ENCODE data around the gene NMBR.
A peak's percentile ranks its signal among the peaks of the same experiment; 100 is the strongest.
"Not testable (repeated sequence)": the region's sequence is repeated elsewhere in the genome, so short reads cannot be mapped to it uniquely, and the experiment has no call there.

The NMBR gene

DNA sequence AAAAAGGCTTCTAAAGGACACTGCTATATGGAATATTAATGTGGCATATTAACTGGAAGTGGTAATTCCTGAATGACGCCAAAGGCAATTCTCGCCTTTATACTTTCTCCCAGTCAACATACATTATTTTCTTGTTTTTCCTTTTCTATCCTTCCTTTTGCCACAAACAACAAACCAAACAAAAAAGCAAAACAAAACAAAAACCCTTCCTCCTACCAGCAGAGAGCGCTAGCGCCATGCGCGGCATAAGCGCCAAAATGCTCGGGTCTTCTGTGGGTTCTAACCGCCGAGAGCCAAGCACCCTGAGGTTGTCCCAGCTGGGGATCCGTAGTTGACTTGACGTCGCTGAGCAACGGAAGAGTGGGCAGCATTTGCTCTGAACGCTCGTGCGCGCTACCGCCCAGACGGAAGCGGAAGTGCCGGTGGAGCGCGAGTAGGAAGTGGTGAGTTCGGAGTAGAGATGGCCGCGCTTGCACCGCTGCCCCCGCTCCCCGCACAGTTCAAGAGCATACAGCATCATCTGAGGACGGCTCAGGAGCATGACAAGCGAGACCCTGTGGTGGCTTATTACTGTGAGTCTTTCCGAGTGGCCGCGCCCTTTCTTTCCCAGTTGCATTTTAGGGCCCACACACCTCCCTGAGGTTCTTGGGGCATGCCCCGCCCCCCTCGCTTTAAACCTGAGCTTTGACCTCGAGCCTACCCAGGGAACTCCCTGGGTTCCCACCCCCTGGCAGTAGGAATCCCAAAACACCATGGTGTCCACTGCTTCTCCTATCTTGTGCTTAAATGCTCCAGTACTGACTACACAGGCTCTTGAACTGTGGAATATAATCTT is at the start of gene NMBR, which contains the start of gene VTA1:
Gene NMBR, minus strand, starts transcription at position 295 of the 835 bp plus-strand sequence. CDS start 58,464 bp downstream, outside the sequence.
Gene VTA1, plus strand, starts transcription at position 436 of the 835 bp plus-strand sequence. Its CDS starts 25 bp downstream, at position 461.
- DNase-seq, result peak; percentile 93

DNA sequence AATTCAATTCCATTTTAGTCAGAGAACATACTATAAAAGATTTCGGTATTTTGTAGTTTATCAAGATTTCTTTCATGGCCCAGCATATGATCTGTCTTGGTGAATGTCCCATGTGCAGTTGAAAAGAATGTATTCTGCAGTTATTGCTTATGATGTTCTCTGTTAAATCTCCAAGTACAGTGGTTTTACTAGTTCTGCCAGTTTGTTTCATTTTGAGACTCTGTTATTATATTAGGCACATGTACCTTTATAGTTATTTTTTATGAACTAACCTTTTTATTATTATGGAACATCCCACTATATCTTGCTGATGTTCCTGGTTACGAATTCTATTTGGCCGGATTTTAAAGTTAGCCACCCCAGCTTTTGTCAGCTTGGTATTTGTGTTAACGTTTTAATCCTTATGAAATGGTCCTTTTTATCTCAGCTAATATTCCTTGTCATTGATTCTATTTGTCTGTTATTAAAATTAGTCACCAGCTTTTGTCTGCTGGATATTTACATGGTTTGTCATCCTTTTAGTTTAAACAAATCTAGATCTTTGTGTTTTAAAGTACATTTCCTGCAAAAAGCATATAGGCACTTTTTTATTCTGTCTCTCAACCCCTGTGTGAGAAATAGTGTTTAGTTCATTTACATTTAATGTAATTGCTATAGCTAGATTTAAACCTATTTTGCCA is 49.1 kb upstream of the NMBR start:
- no peak for DNase-seq

DNA sequence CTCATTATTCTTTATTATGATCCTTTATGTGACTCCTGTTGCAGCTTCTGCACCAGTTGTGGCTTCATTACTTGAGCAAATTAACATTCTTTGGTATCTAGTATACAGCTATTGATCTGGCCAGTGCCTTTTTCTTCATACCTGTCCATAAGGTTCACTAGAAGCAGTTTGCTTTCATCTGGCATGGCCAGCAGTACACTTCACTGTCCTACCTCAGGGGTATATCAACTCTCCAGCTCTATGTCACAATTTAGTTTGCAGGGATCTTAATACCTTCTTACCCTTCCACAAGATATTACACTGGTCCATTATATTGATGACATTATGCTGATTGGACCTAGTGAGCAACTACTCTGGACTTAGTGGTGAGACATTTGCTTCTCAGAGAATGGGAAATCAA is 46.7 kb upstream of the NMBR start:
- DNase-seq, result no peak

DNA sequence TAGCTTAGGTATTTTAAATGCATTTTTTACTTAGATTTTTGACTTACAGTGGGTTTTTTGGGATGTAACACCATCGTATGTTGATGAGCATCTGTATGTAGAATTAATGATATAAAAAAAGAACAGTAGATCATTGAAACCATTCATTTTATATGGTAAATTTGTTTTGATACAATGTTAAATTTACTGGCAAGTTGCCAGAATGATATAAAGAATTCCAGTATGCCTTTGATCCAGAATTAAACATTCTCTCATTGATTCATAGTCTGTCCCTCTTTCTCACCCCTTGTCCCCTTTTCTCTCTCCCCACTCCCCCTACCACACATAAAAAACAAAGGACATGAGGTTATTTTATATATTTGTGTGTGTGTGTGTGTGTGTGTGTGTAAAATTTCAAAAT is 45.4 kb upstream of the NMBR start:
- no peak for DNase-seq

DNA sequence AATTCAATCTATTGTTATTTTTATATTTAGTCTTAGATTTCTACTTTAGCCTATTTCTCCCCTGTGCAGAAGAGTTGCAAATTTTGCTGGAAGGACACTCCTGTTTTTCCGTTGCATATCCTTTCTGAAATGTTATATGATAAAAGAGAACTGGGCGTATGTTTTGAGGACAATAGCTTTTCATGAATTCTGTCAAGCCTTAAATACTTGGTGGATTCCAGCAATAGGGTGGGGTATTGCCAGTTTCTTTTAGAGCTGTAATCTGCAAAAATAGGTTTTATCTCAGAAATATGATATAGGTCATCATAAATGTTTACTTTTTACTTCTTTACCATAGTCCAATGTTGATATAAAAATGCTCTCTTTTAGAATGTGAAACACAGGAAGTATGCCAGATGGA is 42.1 kb upstream of the NMBR start:
- no peak for DNase-seq

DNA sequence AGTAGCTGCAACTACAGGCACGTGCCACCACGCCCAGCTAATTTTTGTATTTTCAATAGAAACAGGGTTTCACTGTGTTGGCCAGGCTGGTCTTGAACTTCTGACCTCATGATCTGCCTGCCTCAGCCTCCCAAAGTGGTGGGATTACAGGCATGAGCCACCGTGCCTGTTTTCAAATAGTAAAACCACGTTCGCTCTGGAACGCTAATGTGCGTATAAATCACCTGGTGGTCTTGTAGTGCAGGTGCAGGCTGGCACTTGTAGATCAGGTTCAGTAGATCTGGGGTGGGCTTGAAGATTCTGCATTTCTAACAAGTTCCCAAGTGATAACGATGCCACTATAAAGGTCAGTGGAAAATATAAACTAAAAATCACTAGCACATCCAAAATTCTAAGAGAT is 41.4 kb upstream of the NMBR start:
- DNase-seq, result not testable (repeated sequence)

DNA sequence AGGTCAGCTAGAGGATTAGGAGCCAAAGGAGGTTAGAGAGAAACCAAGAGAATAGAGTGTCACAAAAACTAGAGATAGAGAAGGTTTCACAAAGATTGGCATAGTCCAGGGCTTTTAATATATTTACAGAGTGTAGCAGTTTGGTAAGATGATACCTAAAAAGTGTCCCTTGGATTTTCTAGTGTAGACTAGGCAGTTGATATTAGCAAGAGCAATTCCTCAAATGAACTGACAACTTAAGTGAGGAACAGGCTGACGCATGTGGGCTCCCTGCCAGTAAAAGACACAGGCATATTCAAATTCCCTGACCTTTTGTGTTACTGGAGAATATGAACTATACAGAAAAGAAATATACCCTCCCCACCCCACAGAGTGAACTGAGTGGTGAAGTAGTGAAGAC is 40.3 kb upstream of the NMBR start:
- no peak for DNase-seq

DNA sequence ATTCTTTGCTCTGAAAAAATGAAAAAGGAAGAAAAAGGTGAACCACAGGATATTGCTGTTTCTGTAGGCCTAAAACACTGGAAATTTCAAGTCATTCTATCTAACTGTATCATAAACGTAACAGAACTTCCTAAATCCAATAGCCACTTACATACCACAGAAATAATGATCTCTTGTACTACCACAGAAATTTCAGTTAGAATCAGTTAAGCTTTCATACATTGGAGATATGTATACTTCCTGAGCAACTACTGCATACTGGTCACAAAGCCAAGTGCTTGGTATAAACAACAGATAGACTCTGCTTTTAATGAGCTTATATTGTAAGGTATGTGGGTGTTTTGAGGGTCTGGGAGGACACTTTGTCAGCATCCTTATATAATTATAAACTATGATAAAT is 38.7 kb upstream of the NMBR start:
- DNase-seq, result no peak

DNA sequence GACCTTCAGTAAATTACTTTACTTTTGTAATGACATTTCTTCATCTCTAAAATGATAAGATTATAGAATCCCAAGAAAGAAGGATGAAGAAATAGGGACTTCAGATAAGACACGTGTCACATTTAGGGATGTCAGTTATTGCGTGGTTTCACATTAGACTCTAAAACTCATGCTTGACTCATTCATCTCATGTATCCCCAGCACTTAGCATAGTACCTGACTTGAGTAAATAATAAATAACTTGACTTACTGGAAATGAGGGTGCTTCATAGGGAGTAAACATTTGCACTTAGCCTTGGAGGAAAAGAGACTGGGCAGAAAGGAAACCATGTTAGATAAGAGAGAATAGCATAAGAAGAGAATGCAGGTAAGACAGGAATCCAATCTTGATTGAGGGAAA is 37.4 kb upstream of the NMBR start:
- DNase-seq, result no peak

DNA sequence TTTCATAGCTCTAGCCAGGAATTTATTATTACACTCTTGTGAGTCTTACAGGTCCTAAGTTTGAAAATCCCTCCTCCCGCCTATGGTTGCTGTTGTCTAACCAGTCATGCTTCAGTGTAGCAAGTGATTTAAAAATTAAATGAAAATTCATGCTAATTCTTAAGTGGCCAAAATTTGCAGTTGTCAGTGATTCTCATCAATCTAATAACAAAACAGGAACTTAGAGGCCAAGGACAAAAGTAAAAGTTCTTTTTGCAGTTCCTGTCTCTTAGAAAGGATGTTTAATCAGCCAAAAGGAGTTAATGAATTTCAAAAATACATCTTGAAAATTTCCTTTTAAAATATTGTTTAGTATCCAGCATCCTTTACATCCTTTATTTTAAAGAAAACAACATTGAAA is 36.4 kb upstream of the NMBR start:
- no peak for DNase-seq

DNA sequence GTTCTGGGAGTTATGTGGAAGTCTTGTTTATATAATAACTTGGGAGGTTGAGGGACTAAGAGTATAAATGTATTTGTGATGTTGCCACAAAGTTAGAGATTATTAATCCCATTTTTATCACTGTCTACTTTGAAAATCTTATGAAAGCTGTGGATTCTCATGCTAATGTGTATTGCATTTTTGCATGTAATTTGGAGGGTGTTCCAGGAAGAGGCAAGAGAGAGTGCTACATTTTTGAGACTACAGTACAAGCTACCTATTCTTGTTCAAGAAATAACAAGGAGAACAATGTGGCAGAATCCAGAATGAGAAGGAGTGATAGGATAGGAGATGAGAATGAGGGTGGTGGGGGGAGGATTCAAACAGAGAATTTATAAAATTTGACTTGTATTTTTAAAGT is 35.1 kb upstream of the NMBR start:
- no peak for DNase-seq

DNA sequence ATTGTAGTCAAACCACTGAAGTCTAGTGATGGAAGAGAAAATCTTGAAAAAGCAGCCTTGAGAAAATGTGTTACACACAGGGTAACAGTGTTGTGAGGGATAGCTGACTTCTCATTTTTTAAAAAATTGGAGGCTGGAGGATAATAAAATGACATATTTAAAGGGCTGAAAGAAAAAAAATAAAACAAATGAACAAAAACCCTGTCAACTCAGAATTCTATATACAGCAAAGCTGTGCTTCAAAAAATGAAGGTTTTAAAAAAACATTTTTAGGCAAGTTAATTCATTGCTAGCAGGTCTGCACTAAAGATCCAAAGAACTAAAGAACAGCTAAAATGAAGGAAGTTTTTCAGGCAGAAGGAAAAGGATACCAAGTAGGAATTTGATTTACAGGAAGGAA is 31.2 kb upstream of the NMBR start:
- no peak for DNase-seq

DNA sequence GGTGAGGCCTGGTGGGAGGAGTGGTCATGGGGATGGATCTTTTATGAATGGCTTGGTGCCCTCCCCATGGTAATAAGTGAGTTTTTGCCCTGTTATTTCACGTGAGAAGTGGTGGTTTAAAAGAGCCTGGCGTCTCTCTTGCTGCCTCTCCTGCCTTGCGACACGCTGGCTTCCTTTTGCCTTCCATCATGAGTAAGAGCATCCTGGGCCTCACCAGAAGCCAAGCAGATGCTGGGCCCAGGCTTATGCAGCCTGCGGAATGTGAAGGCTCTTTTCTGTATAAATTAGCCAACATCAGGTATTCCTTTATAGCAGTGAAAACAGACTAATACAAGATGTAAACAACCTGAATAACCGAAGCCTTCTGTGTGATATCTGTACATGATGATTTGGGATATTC is 27.8 kb upstream of the NMBR start:
- DNase-seq, result no peak

DNA sequence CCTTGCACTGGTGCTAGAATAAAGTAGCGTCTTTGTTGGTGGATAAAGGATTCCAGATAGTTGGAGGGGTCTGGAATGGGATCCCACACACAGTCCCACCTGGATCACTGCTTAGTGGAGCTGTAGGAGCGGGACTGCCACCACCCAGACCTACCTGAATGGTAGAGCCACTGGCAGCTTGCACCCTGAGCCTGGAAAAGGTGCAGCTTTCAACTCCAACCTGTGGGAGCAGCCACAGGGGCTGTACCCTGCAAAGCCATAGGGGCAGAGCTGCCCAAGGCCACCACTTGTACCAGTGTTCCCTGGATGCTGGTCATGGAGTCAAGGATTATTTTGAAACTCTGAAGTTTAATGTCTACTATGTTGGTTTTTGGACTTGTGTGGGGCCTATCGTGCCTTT is 27.1 kb upstream of the NMBR start:
- no peak for DNase-seq

DNA sequence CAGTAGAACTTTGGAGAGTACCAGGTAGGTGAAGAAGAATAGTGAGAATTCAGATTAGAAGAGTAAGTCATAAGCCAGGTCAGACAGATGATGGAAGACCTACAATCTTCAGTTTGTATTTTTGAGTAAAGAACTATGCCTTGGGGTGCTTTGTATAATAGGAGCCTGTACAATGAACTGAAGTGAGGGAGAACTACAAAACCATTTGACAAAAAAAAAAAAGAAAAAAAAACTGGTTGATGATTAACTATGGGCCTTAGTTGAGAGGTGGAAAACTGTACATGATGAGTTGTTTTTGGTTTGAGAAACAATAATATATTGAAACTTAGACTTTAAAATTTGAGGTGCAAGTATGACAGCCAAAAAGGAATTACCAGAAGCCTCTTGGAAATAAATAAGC is 25.8 kb upstream of the NMBR start:
- no peak for DNase-seq

DNA sequence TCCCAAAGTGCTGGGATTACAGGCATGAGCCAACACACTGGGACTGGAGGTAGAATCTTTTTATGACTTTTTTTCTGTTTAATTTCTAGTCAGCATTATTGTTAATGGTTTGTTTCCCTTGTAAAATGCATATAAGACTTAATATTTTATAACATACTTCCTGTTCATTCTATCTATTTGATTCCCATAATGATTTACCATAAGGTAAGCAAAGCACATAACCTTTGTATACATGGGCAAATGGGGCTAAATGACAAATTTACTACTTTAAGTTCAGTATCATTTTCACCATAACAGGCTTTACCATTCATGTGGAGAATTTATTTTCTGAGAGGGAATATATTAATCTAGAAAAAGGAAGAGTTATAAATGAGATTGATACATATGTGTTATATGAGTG is 24.4 kb upstream of the NMBR start:
- no peak for DNase-seq

DNA sequence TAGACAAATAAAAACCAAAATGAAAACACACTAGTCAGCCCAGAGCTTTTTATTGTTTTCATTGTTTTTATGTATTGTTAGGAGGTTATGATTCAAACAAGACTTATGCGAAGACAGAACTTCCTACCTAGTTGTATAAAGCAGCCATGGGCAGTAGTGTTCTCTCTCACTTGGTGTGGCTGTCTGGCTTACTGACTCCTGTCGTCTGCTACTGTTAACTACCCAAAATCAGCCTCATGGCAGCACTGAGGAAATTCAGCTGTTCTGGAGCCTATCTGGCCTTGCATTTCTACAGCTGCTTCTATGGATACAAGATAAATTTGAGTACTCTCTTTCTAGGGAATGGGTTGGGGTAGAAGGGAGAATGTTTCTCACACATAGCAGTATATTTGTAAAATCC is 20.6 kb upstream of the NMBR start:
- no peak for DNase-seq

DNA sequence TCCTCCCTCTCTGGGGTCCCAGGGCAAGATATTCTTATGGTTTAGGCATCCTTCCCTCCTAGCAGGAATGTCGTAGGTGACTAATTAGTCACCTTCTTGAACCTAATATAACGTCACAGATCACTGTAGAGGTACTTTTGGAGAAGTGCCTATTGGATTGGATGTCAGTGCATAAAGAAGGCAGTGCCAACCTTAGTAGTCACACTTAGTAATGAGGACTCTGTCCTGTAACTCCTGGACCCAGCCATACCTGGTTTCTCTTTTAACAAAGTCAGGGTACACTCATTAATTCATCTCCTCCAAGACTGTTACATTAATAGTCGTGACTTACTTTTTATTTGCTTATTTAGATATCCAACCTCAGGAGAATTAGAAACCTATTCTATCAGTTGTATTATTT is 20.1 kb upstream of the NMBR start:
- DNase-seq, result no peak

DNA sequence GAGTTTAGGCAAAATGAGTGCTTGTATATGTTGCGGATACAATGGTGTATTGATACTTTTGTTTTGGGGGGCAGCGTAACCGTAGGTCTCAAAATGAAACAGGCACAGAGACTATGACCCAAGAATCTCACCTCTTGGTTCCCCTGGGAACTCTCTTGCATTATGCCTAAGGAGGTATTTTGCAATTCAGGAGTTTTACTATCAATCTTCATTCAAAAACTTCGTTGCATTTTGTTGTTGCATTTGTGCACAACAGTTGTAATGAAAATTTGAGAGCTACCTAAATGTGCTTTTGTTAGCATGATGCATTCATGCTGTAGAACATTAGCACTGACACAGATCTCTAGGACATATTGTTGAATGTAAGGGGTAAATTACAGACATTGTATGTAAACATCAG is 18.3 kb upstream of the NMBR start:
- DNase-seq, result no peak

DNA sequence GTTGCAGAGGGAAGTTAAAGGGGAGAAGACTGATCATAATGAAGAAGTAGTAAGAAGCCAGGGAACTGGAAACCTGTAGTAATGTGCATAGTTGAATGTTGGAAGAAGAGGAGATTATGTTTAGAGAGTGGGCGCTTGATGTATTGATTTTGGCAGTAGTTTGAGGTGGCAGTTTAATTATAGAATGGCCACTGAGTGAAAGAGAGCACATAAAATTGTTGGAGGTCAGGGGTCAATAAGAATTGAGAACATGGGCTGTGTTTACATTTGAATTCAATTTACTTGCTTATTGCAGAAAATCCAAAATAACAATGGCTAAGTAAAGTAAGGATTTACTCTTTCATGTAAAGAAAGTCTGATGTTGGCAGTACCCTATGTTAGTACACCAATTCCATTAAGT is 15.9 kb upstream of the NMBR start:
- DNase-seq, result no peak

DNA sequence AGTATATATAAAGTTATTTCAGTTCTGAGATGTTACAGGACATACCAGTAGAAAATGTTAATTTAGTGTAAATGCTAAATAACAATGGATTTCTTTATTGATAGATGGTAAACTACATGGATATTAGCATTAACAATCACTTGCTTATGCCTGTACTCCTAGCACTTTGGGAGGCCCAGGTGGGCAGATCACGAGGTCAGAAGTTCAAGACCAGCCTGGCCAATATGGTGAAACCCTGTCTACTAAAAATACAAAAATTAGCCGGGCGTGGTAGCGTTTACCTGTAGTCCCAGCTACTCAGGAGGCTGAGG is 9.8 kb upstream of the NMBR start:
- not testable (repeated sequence) for DNase-seq

DNA sequence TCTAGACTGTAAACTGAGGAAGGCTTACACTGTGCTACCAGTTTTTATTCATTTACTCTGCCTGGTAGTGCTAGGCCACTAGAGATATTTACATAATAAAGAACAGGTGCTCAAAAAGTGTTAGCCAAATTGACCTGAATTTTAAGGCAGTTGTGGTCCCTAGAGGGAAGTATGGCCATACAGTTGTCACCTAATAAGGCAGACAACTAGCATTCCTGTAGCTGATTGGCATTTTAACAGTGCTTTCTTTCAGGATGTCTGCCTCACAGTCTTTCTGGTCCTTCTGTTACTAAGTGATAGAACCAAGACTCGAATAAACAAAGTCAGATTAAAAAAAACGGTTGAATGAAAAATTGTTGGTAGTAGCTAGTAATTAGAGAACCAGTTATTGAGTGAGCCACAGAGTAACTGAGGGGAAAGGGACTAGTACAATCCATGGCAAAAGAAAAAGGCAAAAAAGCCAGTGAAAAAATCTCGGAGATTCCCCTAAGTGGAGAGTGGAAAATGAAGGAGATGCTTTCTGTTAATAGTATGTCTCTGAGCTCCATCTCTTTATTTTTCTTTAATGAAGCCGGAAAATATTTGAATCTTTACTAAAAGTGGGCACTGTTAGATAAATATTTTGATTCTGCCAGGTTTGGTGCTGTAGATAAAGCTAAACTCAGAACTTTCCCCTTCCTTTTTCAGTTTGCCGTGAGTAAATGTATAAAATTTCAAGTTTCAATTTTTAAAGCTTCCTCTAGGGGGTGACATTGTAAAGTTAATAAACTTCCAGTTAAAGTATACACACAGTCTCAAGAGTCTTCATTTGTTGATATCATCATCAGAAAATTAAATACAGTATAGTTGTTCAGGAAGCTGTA is 9.2 kb upstream of the NMBR start:
- no peak for DNase-seq

DNA sequence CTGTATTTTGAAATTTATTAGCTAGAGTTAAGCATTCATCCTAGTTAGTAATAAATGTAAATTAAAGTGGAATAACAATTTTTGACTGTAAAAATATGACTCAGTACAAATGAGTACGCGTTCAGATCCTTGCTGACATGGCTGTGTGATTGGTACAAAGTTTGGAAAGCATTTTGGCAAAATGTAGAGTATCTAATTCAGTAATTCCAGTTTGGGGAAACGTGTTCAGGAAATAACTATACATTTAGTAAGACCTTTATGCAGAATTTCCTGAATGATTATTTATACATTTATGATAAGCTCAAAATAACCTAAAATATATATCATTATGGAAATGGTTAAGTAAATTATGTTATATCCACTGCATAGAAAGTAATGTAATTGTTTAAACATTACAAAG is 8.2 kb upstream of the NMBR start:
- no peak for DNase-seq

DNA sequence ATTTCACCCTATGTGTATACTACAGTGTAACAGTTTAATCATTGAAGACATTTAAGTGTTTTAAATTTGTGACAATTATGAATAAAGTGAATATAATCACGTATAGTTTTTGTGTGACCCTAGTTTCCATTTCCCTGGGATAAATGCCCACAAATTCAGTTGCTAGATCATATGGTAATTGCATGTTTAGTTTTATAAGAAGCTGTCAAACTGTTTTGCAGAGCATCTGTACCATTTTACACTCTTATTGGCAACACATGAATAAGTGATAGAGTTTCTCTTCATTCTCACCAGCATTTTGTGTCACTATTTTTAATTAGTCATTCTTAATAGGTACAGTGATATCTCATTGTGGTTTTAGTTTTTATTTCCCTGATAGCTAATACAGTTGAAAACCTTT is 7.4 kb upstream of the NMBR start:
- no peak for DNase-seq
